GM10266 (cell line): ENCODE measurements around the gene SGCA.

ENCODE experiments used
- DNase-seq: peaks from one replicate; pipeline ENCODE4 v3.0.0; 2012; ENCODE audit errors: extremely low spot score
- CTCF ChIP-seq: IDR thresholded peaks from 2 replicates; pipeline ENCODE4 v1.5.1; 2012; ENCODE audit warnings: mild to moderate bottlenecking, low read depth; ENCODE audit not compliant: control insufficient read depth, insufficient read depth; ENCODE audit errors: missing control alignments

The SGCA gene

GRCh38 chr17:50130559-50131305 lies 35.1 kb upstream of the SGCA start:
- TF ChIP-seq CTCF, result no peak
- no peak for DNase-seq

- TF ChIP-seq CTCF, result no peak
- no peak for DNase-seq
These were observed 33.6 kb upstream of the SGCA start for GRCh38 chr17:50132104-50132794.

GRCh38 chr17:50133028-50133768 lies 32.6 kb upstream of the SGCA start:
- TF ChIP-seq CTCF, result no peak
- no peak for DNase-seq

- no peak for DNase-seq
- TF ChIP-seq CTCF, result no peak
These were observed 32.1 kb upstream of the SGCA start for GRCh38 chr17:50133769-50134099.

- no peak for TF ChIP-seq CTCF
- no peak for DNase-seq
These were observed 31.3 kb upstream of the SGCA start for GRCh38 chr17:50134206-50135110.

GRCh38 chr17:50135316-50136095 lies 30.3 kb upstream of the SGCA start:
- no peak for DNase-seq
- TF ChIP-seq CTCF, result no peak
